GM10266 (cell line): ENCODE measurements around the gene SMIM28.

Experiments used
- DNase-seq: peaks from one replicate; pipeline ENCODE4 v3.0.0; 2012; ENCODE audit errors: extremely low spot score
- CTCF ChIP-seq: IDR thresholded peaks from 2 replicates; pipeline ENCODE4 v1.5.1; 2012; ENCODE audit warnings: mild to moderate bottlenecking, low read depth; ENCODE audit not compliant: control insufficient read depth, insufficient read depth; ENCODE audit errors: missing control alignments

The SMIM28 gene

GRCh38 chr6:138386897-138387296 lies 9.2 kb downstream of the SMIM28 start:
- TF ChIP-seq CTCF: no peak
- DNase-seq: no peak

GRCh38 chr6:138387577-138388368 lies 10.1 kb downstream of the SMIM28 start:
- TF ChIP-seq CTCF: no peak
- no peak for DNase-seq

- TF ChIP-seq CTCF: no peak
- no peak for DNase-seq
Measured at GRCh38 chr6:138389551-138389950, 11.8 kb downstream of the SMIM28 start.

GRCh38 chr6:138393871-138394783 lies 16.4 kb downstream of the SMIM28 start:
- no peak for TF ChIP-seq CTCF
- no peak for DNase-seq

GRCh38 chr6:138396709-138397108 lies 19.0 kb downstream of the SMIM28 start:
- no peak for DNase-seq
- no peak for TF ChIP-seq CTCF

GRCh38 chr6:138397128-138398122 lies 19.7 kb downstream of the SMIM28 start:
- no peak for TF ChIP-seq CTCF

More at GRCh38 chr6:138397128-138398122, 19.7 kb downstream of the SMIM28 start:
- DNase-seq: no peak
